ENCODE results near the gene PRDX5. TPM values are rescaled to one million over a fixed set of nuclear protein-coding genes. Genes with fewer than 3 reads are reported as not detected.
"Not testable (repeated sequence)": the region's sequence is repeated elsewhere in the genome, so short reads cannot be mapped to it uniquely, and the experiment has no call there.

Gene PRDX5
- total RNA-seq, 6 experiments from 2014 or later, result 84.0 to 172 (median 89.3) TPM

DNA sequence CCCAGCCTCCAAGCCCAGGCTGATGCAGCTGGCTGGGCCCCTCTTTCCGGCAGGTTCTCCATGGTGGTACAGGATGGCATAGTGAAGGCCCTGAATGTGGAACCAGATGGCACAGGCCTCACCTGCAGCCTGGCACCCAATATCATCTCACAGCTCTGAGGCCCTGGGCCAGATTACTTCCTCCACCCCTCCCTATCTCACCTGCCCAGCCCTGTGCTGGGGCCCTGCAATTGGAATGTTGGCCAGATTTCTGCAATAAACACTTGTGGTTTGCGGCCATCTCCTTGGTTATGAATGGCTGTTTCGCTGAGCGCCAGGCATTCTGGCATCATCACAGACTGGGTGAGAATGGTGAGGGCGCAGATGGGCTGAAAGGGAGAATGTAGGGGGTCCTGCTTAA lies 3.6 kb downstream of the PRDX5 start:
- intact Hi-C loops (cut with DNase I), result no loop called here
- 89% methylated on average over 4 of the region's 5 CpGs for WGBS (ENCODE audit: insufficient coverage, low coverage, low lambda C conversion rate, missing lambda C conversion rate)
- Histone ChIP-seq H3K4me3 (no peak overlapping the region), H3K36me3 (no peaks in the 10 kb centered on the region), H3K27me3 (no peaks in the 10 kb centered on the region), H3K27ac (no peak overlapping the region), H3K9me3 (no peaks in the 10 kb centered on the region), H3K4me1 (peaks cover 0 to 8% (median 4%) of the 10 kb centered on the region in 4 donors)
- TF ChIP-seq, protein P1, sequence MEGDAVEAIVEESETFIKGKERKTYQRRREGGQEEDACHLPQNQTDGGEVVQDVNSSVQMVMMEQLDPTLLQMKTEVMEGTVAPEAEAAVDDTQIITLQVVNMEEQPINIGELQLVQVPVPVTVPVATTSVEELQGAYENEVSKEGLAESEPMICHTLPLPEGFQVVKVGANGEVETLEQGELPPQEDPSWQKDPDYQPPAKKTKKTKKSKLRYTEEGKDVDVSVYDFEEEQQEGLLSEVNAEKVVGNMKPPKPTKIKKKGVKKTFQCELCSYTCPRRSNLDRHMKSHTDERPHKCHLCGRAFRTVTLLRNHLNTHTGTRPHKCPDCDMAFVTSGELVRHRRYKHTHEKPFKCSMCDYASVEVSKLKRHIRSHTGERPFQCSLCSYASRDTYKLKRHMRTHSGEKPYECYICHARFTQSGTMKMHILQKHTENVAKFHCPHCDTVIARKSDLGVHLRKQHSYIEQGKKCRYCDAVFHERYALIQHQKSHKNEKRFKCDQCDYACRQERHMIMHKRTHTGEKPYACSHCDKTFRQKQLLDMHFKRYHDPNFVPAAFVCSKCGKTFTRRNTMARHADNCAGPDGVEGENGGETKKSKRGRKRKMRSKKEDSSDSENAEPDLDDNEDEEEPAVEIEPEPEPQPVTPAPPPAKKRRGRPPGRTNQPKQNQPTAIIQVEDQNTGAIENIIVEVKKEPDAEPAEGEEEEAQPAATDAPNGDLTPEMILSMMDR (IDR thresholded peaks at IDR 0.05), result no peak
- no peak for TF ChIP-seq POLR2A (IDR thresholded peaks at IDR 0.05)
- ATAC-seq (no peak), DNase-seq (no peak)

DNA sequence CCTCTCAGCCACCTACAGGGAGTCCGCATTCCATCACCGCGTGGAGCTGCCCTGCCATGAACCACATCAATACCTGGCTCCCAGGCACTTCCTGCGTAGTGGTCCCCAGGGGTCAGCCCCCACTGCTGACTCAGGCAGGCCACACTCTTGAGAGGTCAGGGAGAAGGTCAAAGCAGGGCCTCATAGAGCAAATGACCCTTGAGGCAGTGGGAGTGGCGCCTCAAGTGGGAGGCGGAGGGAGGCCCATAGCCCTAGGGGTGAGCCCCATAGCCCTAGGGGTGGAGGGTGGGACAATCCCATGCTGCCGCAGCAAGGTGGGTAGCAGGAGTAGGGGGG lies 5.0 kb downstream of the PRDX5 start:
- no peak overlapping the region for H3K27ac ChIP-seq
- intact Hi-C loops (cut with DNase I), result no loop called here
- no peak for ATAC-seq
- H3K9me3 ChIP-seq, result no peaks in the 10 kb centered on the region
- TF ChIP-seq POLR2A (IDR thresholded peaks at IDR 0.05), result no peak
- TF ChIP-seq, protein P1 (IDR thresholded peaks at IDR 0.05), result no peak
- no peaks in the 10 kb centered on the region for H3K27me3 ChIP-seq
- 100% methylated on average over 2 of the region's 7 CpGs for WGBS (ENCODE audit: insufficient coverage, low coverage, low lambda C conversion rate, missing lambda C conversion rate)
- H3K36me3 ChIP-seq, result no peaks in the 10 kb centered on the region
- DNase-seq, result no peak
- H3K4me3 ChIP-seq, result no peak overlapping the region
- peaks cover 0 to 6% (median 2%) of the 10 kb centered on the region in 4 donors for H3K4me1 ChIP-seq

DNA sequence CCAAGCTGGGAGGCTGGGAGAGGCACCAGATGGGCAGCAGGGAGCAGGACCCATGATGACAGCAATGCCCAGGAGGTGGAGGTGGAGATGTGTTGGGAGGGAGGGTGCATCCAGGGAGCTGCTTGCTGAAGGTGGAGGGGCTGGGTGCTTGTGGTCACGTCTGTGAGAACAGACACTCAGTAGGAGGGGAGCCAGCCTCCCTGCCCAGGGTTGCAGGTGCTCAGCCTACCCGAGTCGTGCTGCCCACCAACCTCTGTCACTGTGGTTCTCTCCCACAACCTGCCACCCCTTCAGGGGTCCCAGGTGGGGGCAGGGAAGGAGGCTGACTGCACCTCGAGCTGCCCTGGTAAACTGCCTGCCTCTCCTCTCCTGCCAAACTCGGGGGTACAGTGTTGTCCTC lies 5.5 kb downstream of the PRDX5 start:
- intact Hi-C loops (cut with DNase I), result no loop called here
- DNase-seq (no peak), ATAC-seq (no peak)
- Histone ChIP-seq H3K9me3 (no peaks in the 10 kb centered on the region), H3K4me1 (peaks cover 0 to 6% (median 2%) of the 10 kb centered on the region in 4 donors), H3K4me3 (no peak overlapping the region), H3K27me3 (no peaks in the 10 kb centered on the region), H3K27ac (no peak overlapping the region), H3K36me3 (no peaks in the 10 kb centered on the region)
- WGBS (ENCODE audit: insufficient coverage, low coverage, low lambda C conversion rate, missing lambda C conversion rate), result no CpG with 5 or more reads among the region's 5 CpGs
- TF ChIP-seq, protein P1 (IDR thresholded peaks at IDR 0.05), result no peak

DNA sequence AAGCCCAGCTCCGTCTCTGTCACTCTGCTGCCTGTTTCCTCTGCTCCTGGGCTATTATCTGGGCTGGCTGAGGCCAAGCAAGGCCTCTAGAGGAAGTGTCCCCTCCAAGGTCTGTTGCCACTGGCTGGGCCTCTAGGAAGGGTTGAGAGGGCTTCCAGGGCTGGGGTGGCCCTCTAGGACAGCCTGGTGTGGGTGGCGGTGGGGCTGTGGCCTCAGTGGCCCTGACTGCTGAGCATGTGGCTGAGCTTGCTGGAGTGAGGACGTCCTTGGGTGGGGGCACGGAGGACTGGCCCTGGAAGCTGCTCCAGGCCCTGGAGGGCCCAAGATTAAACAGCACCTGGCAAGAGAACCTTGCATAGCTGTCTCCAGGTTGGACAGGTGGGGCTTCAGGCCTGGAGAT lies 6.1 kb downstream of the PRDX5 start:
- H3K36me3 ChIP-seq; H3K4me1 ChIP-seq; ATAC-seq; H3K27me3 ChIP-seq; DNase-seq; H3K27ac ChIP-seq; H3K4me3 ChIP-seq; H3K9me3 ChIP-seq; intact Hi-C loops (cut with DNase I): not testable (repeated sequence)
- WGBS (ENCODE audit: insufficient coverage, low coverage, low lambda C conversion rate, missing lambda C conversion rate), result no CpG with 5 or more reads among the region's 4 CpGs

DNA sequence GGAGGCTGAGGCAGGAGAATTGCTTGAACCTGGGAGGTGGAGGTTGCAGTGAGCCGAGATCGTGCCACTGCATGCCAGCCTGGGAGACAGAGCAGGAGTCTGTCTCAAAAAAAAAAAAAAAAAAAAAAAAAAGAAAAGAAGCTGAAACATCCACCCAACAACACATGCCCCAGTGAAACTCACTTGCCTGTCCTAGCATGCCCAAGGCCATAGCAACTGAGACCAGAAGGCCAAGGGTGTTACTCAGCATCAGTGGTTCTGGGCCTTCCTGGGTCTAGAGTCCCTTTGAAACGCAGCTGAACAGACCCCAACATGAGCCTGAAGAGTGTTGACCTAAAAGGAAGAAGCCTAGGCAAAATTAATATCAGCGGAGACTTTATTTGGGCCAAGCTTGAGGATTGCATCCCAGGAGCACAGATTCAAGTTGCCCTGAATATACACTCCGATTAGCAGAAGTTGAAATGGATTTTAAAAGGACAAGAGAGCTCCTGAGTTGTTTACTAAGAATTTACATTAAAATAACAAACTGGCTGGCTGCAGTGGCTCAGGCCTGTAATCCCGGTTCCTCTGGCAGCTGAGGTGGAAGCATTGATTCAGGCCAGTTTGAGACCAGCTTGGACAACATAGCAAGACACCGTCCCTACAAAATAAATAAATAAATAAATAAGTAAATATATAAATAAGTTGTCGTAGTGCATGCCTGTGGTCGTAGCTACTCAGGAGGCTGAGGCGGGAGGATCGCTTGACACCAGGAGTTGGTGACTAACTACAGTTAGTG lies 7.0 kb downstream of the PRDX5 start:
- Histone ChIP-seq H3K36me3 (no peaks in the 10 kb centered on the region), H3K4me3 (no peak overlapping the region), H3K4me1 (no peaks in the 10 kb centered on the region), H3K27me3 (no peaks in the 10 kb centered on the region), H3K27ac (no peak overlapping the region), H3K9me3 (no peaks in the 10 kb centered on the region)
- intact Hi-C loops (cut with DNase I), result no loop called here
- DNase-seq, result no peak
- TF ChIP-seq, protein P1 (IDR thresholded peaks at IDR 0.05), result no peak
- TF ChIP-seq POLR2A (IDR thresholded peaks at IDR 0.05), result no peak
- 89% methylated on average over 8 of the region's 11 CpGs for WGBS (ENCODE audit: insufficient coverage, low coverage, low lambda C conversion rate, missing lambda C conversion rate)
- ATAC-seq, result no peak

Measured in right lobe of liver (tissue), 6 donors.